HUES64 (cell line): ENCODE data around the gene CLIP1.
"Not testable (repeated sequence)": the region's sequence is repeated elsewhere in the genome, so short reads cannot be mapped to it uniquely, and the experiment has no call there.

Source experiments
- H3K27ac ChIP-seq: 2 replicates; pipeline ENCODE4 v1.7.0; 2013; ENCODE audit warnings: low read depth, low read length, inconsistent platforms
- H3K27me3 ChIP-seq: 2 replicates; pipeline ENCODE4 v1.6.1; 2013; ENCODE audit warnings: mild to moderate bottlenecking, low read length; ENCODE audit not compliant: insufficient read depth
- H3K36me3 ChIP-seq: 2 replicates; pipeline ENCODE4 v1.6.1; 2013; ENCODE audit warnings: mild to moderate bottlenecking, low read length; ENCODE audit not compliant: insufficient read depth
- H3K4me1 ChIP-seq: 2 replicates; pipeline ENCODE4 v1.6.1; 2013; ENCODE audit warnings: mild to moderate bottlenecking, low read length, moderate library complexity; ENCODE audit not compliant: insufficient read depth
- H3K4me3 ChIP-seq: 2 replicates; pipeline ENCODE4 v1.5.1; 2013; ENCODE audit warnings: mild to moderate bottlenecking, low read length, moderate library complexity
- H3K9ac ChIP-seq: 2 replicates; pipeline ENCODE4 v1.6.1; 2013; ENCODE audit warnings: mild to moderate bottlenecking, low read depth, low read length
- H3K9me3 ChIP-seq: 2 replicates; pipeline ENCODE4 v1.6.1; 2013; ENCODE audit warnings: low read depth, low read length; ENCODE audit not compliant: insufficient read depth
- WGBS: fragments of 150-250, 120-280 bp; methylation state at CpG from one replicate; pipeline ENCODE4 v1.1.7; 2013; ENCODE audit warnings: missing lambda C conversion rate; 5-methylcytosine and 5-hydroxymethylcytosine counted together

The CLIP1 gene

GRCh38 chr12:122427403-122427802 is 4.9 kb upstream of the CLIP1 start:
- H3K27ac ChIP-seq, result no peak overlapping the region
- H3K9me3 ChIP-seq, result no peaks in the 10 kb centered on the region
- no peaks in the 10 kb centered on the region for H3K36me3 ChIP-seq
- 96% methylated on average over 9 of the region's 9 CpGs for WGBS
- H3K9ac ChIP-seq, result no peak overlapping the region
- H3K4me3 ChIP-seq, result no peak overlapping the region
- H3K4me1 ChIP-seq, result peaks cover 4% of the 10 kb centered on the region; the same call in 1 of the 2 replicates
- no peaks in the 10 kb centered on the region for H3K27me3 ChIP-seq

DNA sequence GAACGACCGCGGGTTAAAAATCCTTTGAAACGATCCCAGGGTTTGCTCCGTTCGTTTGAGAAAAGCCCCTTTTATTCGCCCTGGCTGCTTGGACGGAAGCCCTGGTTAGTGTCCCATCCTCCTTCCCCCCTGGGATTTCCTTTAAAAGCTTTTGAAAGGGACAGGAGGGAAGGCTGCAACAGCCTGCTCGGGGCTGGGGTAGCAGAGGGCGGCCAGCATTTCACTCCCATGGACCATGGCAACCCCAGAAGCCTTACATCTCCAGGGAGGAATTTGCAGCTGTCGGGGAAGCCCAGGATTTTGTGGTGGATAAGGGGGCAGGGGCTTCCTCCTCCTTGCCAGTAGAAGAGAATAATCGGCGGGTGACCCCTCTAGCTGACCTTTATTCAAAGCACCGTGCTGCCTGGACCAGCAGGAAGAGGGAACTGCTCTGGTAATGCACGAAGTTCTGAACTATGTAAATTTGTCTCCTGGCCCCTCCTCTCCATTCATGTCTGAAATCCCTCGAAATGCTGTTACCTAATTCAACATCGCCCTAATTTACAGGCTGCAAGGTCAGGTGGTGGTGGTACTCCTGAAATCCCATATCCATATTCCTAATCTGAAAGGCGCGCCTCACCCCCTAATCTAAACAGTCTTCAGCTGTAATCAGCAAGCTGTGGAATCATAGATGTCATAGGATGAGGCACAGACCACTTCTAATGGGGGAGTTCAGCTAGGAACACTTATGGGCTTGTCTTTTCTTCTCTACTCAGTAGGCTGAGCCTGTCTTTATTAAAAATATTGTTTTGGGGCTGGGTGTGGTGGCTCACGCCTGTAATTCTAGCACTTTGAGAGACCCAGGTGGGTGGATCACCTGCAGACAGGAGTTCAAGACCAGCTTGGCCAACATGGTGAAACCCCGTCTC is 1.0 kb upstream of the CLIP1 start:
- 21% methylated on average over 19 of the region's 21 CpGs for WGBS
- peak overlapping the region; percentile 88 for H3K27ac ChIP-seq
- H3K4me3 ChIP-seq, result peak overlapping the region; percentile 84
- H3K4me1 ChIP-seq, result peaks cover 4% of the 10 kb centered on the region; the same call in 1 of the 2 replicates
- peak overlapping the region; percentile 83 for H3K9ac ChIP-seq
- H3K36me3 ChIP-seq, result no peaks in the 10 kb centered on the region
- H3K9me3 ChIP-seq, result no peaks in the 10 kb centered on the region
- H3K27me3 ChIP-seq, result no peaks in the 10 kb centered on the region

DNA sequence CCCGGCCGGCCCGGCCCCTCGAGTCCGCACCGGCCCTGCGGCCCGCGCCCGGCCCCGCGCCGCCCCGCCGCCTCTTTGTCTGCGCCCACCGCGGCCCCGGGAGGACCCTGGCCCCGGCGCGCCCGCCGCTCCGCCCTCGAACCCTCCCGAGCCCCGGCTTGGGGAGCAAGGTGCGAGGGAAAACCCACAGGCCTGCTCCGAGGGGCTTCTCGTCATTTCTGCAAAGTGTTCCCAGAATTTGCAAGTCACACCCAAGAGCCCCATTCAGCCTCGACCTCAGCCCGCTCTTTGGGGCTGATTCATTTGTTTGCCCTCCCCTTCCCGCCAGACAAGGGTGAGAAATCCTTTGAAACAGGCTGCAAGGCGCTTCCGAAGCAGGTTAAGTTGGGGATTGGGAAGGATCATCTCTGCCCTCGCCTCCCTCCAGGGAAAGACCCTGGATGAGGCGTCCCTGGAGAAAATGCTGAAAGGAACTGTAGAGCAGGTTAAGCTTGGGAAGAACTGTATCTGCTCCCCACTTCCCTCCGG is 325 bp upstream of the CLIP1 start:
- WGBS, result under 1% methylated on average over 39 of the region's 39 CpGs
- Histone ChIP-seq H3K27me3 (no peaks in the 10 kb centered on the region), H3K27ac (peak overlapping the region; percentile 88)

GRCh38 chr12:122421187-122421820 is 1.2 kb downstream of the CLIP1 start:
- no peaks in the 10 kb centered on the region for H3K9me3 ChIP-seq

More for the DNA sequence above, 325 bp upstream of the CLIP1 start:
- peaks cover 4% of the 10 kb centered on the region; the same call in 1 of the 2 replicates for H3K4me1 ChIP-seq
- H3K9me3 ChIP-seq, result no peaks in the 10 kb centered on the region
- no peaks in the 10 kb centered on the region for H3K36me3 ChIP-seq
- peak overlapping the region; percentile 84 for H3K4me3 ChIP-seq
- H3K9ac ChIP-seq, result peak overlapping the region; percentile 83

DNA sequence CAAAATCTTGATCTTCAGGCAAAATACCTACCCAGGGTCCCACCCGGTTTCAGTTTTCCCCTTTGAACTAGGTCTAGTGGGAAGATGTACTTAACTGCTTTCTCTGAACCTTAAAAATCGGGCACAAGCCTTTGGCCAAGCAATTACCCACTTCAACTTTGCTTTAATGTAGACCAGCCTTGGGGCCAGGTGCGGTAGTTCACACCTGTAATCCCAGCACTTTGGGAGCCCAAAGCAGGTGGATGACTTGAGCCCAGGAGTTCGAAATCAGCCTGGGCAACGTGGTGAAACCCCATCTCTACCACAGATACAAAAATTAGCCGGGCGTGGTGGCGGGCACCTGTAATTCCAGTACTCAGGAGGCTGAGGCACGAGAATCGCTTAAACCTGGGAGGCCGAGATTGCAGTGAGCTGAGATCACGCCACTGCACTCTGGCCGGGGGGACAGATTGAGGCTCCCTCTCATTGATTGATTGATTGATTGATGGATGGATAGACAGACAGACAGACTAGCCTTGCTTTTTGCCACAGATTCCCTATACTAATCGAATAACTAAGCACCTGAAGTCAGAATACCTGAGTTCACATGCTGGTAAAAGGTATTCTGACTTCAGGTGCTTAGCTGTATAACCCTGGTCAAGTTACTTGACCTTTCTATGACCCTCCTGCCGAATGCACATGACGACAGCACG is 1.9 kb downstream of the CLIP1 start:
- H3K9ac ChIP-seq, result no peak overlapping the region

More at GRCh38 chr12:122421187-122421820, 1.2 kb downstream of the CLIP1 start:
- H3K27me3 ChIP-seq, result no peaks in the 10 kb centered on the region
- H3K9ac ChIP-seq, result peak overlapping the region; percentile 87
- WGBS, result 9% methylated on average over 14 of the region's 14 CpGs
- H3K4me3 ChIP-seq, result peak overlapping the region; percentile 84
- peak overlapping the region; percentile 76; the same call in 1 of the 2 replicates for H3K27ac ChIP-seq
- peaks cover 4% of the 10 kb centered on the region; the same call in 1 of the 2 replicates for H3K4me1 ChIP-seq
- no peaks in the 10 kb centered on the region for H3K36me3 ChIP-seq

GRCh38 chr12:122419094-122419493 is 3.4 kb downstream of the CLIP1 start:
- H3K36me3 ChIP-seq, H3K27ac ChIP-seq, H3K9ac ChIP-seq, H3K4me1 ChIP-seq, H3K27me3 ChIP-seq, H3K4me3 ChIP-seq, H3K9me3 ChIP-seq: not testable (repeated sequence)
- 94% methylated on average over 3 of the region's 3 CpGs for WGBS

More for the DNA sequence above, 1.9 kb downstream of the CLIP1 start:
- Histone ChIP-seq H3K36me3 (no peaks in the 10 kb centered on the region), H3K9me3 (no peaks in the 10 kb centered on the region), H3K4me3 (peak overlapping the region; percentile 84), H3K27me3 (no peaks in the 10 kb centered on the region), H3K27ac (no peak overlapping the region), H3K4me1 (peaks cover 4% of the 10 kb centered on the region; the same call in 1 of the 2 replicates)
- WGBS, result 92% methylated on average over 16 of the region's 17 CpGs

DNA sequence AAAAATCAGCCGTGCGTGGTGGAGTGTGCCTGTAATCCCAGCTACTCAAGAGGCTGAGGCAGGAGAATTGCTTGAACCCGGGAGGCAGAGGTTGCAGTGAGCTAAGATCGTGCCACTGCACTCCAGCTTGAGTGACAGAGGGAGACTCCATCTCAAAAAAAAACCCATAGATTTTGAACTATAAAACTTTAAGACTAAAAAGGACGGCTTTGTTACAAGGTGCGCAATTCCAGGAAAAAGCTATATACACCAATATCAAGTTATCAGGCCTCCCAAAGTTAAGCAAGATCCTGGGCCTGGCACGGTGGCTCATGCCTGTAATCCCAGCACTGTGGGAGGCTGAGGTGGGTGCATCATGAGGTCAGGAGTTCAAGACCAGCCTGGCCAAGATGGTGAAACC is 6.8 kb downstream of the CLIP1 start:
- H3K36me3 ChIP-seq, H3K9ac ChIP-seq, H3K4me1 ChIP-seq, H3K4me3 ChIP-seq, H3K27ac ChIP-seq, H3K9me3 ChIP-seq, H3K27me3 ChIP-seq: not testable (repeated sequence)
- 97% methylated on average over 7 of the region's 7 CpGs for WGBS

GRCh38 chr12:122413516-122414404 is 8.7 kb downstream of the CLIP1 start:
- Histone ChIP-seq H3K27ac (no peak overlapping the region), H3K27me3 (no peaks in the 10 kb centered on the region), H3K36me3 (0 out of 2 replicates have a peak, but pooled peaks cover 2% of the 10 kb centered on the region), H3K4me1 (no peaks in the 10 kb centered on the region), H3K9ac (no peak overlapping the region), H3K9me3 (peaks cover 4% of the 10 kb centered on the region; the same call in 1 of the 2 replicates), H3K4me3 (no peak overlapping the region)
- 91% methylated on average over 5 of the region's 5 CpGs for WGBS

DNA sequence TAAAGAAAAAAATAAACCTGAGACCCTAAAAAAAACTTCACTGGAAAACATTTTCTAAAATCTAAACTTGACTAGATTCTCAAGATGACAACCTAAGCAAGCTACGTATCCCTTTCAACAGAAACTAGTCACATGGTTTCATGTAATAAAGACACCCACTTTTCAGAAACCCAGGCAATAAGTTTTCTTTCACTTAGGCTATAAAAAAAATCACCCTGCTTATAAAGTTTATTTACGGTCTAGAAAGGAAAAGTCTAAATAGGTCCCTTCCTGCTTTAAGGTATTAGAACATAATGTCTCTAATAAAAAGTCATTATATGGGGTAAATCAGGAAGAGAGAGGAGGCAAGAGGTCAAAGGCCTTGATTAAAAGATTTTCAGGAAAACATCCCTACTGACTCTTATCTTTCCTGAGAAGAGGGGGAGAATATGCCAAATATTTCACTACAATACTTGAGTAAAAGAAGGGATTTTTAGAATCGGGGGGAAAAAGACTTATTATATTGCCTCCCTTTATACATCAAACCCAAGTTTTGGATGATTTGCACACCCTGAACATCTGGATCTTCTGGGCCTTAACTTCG is 9.5 kb downstream of the CLIP1 start:
- H3K27ac ChIP-seq, result no peak overlapping the region

DNA sequence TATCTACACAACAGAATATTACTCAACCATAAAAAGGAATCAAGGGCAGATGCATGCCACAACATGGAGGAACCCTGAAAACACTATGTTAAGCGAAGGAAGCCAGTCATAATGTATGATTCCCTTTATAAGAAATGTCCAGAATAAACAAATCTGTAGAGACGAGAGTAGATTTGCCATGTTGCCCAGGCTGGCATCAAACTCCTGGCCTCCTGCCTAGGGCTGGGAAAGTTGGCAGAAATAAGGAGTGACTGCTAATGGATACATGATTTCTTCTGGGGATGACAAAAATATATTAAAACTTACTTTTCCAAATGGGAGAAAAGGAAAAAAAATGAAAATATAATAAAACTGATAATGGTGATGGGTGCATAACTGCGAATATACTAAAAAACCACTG is 10.9 kb downstream of the CLIP1 start:
- H3K27ac ChIP-seq, result no peak overlapping the region
- no peaks in the 10 kb centered on the region for H3K4me1 ChIP-seq
- 92% methylated on average over 2 of the region's 3 CpGs for WGBS
- no peak overlapping the region for H3K4me3 ChIP-seq
- H3K9ac ChIP-seq, result no peak overlapping the region
- H3K36me3 ChIP-seq, result 0 out of 2 replicates have a peak, but pooled peaks cover 2% of the 10 kb centered on the region
- H3K27me3 ChIP-seq, result no peaks in the 10 kb centered on the region
- peaks cover 4% of the 10 kb centered on the region; the same call in 1 of the 2 replicates for H3K9me3 ChIP-seq

More for the DNA sequence above, 9.5 kb downstream of the CLIP1 start:
- no peak overlapping the region for H3K4me3 ChIP-seq
- 91% methylated on average over 1 of the region's 4 CpGs for WGBS
- H3K27me3 ChIP-seq, result no peaks in the 10 kb centered on the region
- H3K36me3 ChIP-seq, result 0 out of 2 replicates have a peak, but pooled peaks cover 2% of the 10 kb centered on the region
- H3K9ac ChIP-seq, result no peak overlapping the region
- no peaks in the 10 kb centered on the region for H3K4me1 ChIP-seq
- peaks cover 4% of the 10 kb centered on the region; the same call in 1 of the 2 replicates for H3K9me3 ChIP-seq
